Cardiac septum (tissue), 1 donor: ENCODE data around the gene PDGFRA. TPM values are rescaled to one million over a fixed set of nuclear protein-coding genes. Genes with fewer than 3 reads are reported as not detected.

Experiments
- total RNA-seq: library from RNA; stranded (reverse); fragmentation: NEBNext Ultra II Directional; extraction: Animal tissue kit (Norgen Biotek cat#: 25700); gene quantifications from one replicate; pipeline ENCODE4 v1.2.1, GENCODE V29; 2021
- donor health status: DM: no; HTN: no; CAD: no.

PDGFRA gene
- total RNA-seq, 1 donor from 2014 or later = 23.4 TPM

Other genes with a start within 250 kb of the PDGFRA start
- gene CHIC2, start 164.7 kb upstream of the PDGFRA start, total RNA-seq = 12.4 TPM
- not detected for gene GSX2, start 129.1 kb upstream of the PDGFRA start, total RNA-seq